K562 (cell line): ENCODE measurements around the gene ZNF787.

Experiments
- ARID3B ChIP-seq: fragments of 250-450 bp; sonication (Bioruptor Pico); IDR thresholded peaks from 2 replicates; pipeline ENCODE4 v1.4.0; 2020; ENCODE audit warnings: borderline replicate concordance
- BRCA1 ChIP-seq, 2 experiments: fragments of 450-650 bp in 1 of 2; sonication (generic) in 1 of 2; formaldehyde crosslinking in 1 of 2; IDR thresholded peaks; 2 replicates each; pipeline versions ENCODE4 v1.5.0 to v1.6.1; 2017 to 2020; ENCODE audit warnings: mild to moderate bottlenecking in 1 of 2, missing genetic modification reagents in 1 of 2
- CTCF ChIP-seq, 3 experiments: IDR thresholded peaks in 2 of 3; conservative IDR thresholded peaks in 1 of 3; 2 replicates each; pipeline ENCODE4 v1.5.1; 2011 to 2012; ENCODE audit warnings: low read length in 3 of 3, mild to moderate bottlenecking in 3 of 3, control low read depth in 2 of 3, improper control_type of control experiment in 1 of 3, inconsistent platforms in 1 of 3, low read depth in 1 of 3, mixed read lengths in 1 of 3, moderate library complexity in 1 of 3; ENCODE audit not compliant: insufficient read depth in 2 of 3
- ETV5 ChIP-seq: sonication (generic); formaldehyde crosslinking; IDR thresholded peaks from 2 replicates; pipeline ENCODE4 v1.4.0; 2020; ENCODE audit warnings: low read depth, mild to moderate bottlenecking, missing genetic modification reagents
- HDAC6 ChIP-seq: IDR thresholded peaks from 2 replicates; pipeline ENCODE4 v1.6.1; 2012; ENCODE audit warnings: low read depth, mild to moderate bottlenecking, control low read depth, inconsistent platforms, low read length, moderate library complexity
- MCM5 ChIP-seq: fragments of 450-650 bp; IDR thresholded peaks from 2 replicates; pipeline ENCODE4 v1.6.1; 2016; ENCODE audit warnings: low read depth
- NONO ChIP-seq, 2 experiments: fragments of 200-400 bp in 1 of 2; fragments of 450-650 bp in 1 of 2; formaldehyde crosslinking in 1 of 2; IDR thresholded peaks; 2 replicates each; pipeline ENCODE4 v1.6.1; 2017; ENCODE audit warnings: low read depth in 2 of 2, mild to moderate bottlenecking in 2 of 2, moderate library complexity in 2 of 2, low read length in 1 of 2
- POLR2AphosphoS5 ChIP-seq: IDR thresholded peaks from 2 replicates; pipeline ENCODE4 v1.6.1; 2011; ENCODE audit warnings: mild to moderate bottlenecking, low read depth, low read length, moderate library complexity; ENCODE audit not compliant: control insufficient read depth, insufficient read depth
- SIRT6 ChIP-seq: IDR thresholded peaks from one replicate; pipeline ENCODE4 v1.6.1; 2012; ENCODE audit warnings: low read depth, mild to moderate bottlenecking, control low read depth, inconsistent platforms, low read length, moderate library complexity
- YY1 ChIP-seq, 3 experiments: IDR thresholded peaks; 2 replicates each; pipeline ENCODE4 v1.6.1; 2011; ENCODE audit warnings: low read length in 2 of 3, mild to moderate bottlenecking in 2 of 3, moderate library complexity in 2 of 3, borderline replicate concordance in 1 of 3, control low read depth in 1 of 3, low read depth in 1 of 3; ENCODE audit not compliant: insufficient read depth in 3 of 3, insufficient replicate concordance in 2 of 3, control insufficient read depth in 1 of 3, insufficient read length in 1 of 3; ENCODE audit errors: extremely low read depth in 1 of 3
- ZNF143 ChIP-seq: sonication (generic); formaldehyde crosslinking; IDR thresholded peaks from 2 replicates; pipeline ENCODE4 v1.9.0; 2022; ENCODE audit warnings: mild to moderate bottlenecking, missing genetic modification reagents

GRCh38 chr19:56094449-56094848, 26.6 kb downstream of the ZNF787 start:
- TF ChIP-seq HDAC6 (no peak), NONO (IDR thresholded peaks at IDR 0.05; ENCODE audit: low read depth in 2 of 2, low read length in 1 of 2) (no peak), SIRT6 (no peak), ZNF143 (no peak), ARID3B (no peak), POLR2AphosphoS5 (no peak), CTCF (IDR thresholded peaks at IDR 0.05 in 2 of 3, conservative IDR thresholded peaks at IDR 0.05 in 1 of 3; ENCODE audit: insufficient read depth in 2 of 3, low read depth in 1 of 3, low read length in 3 of 3) (no peak), BRCA1 (IDR thresholded peaks at IDR 0.05) (no peak), BRCA1 (CRISPR knock-in tag; IDR thresholded peaks at IDR 0.05) (no peak), MCM5 (no peak), YY1 (IDR thresholded peaks at IDR 0.05; ENCODE audit: borderline replicate concordance in 1 of 3, control insufficient read depth in 1 of 3, extremely low read depth in 1 of 3, insufficient read depth in 3 of 3, insufficient read length in 1 of 3, insufficient replicate concordance in 2 of 3, low read depth in 1 of 3, low read length in 2 of 3) (no peak), ETV5 (CRISPR knock-in tag) (no peak)
